ENCODE results near the gene CALHM4. TPM values are rescaled to one million over a fixed set of nuclear protein-coding genes. Genes with fewer than 3 reads are reported as not detected.

CALHM4 gene
- polyA plus RNA-seq, 1 experiment, result not detected

DNA sequence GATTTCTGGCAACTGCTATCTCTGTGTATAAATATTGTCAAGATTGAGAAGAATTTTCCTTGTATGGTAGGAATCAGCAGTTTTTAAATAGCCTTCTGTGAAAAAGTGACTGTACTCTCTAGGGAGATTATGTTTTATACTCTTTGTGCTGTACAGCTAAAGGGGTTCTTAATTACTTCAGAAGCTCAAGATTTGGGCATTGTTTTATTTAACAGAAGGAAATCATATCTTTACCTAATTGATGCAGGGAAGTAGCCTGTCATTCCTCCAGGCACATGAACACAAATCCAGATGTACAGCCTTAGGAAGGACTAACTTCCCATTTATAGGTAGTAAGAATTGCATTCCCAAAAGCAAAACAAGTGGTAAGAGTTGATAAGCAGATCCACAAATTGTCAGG is 40.8 kb upstream of the CALHM4 start:
- CTCF ChIA-PET, result interaction anchor here (0.7 to 9.0 kb wide), 18 partner anchors 10 to 295 kb away, joined by 3 to 78 read pairs (median 6); partner anchors contain the start of gene TSPYL1
- H3K27ac ChIP-seq (ENCODE audit: low read depth, low read length), result no peak overlapping the region
- POLR2A ChIA-PET, result interaction anchor here (0.8 to 1.7 kb wide), 2 partner anchors 18 to 142 kb away, joined by 4 to 8 read pairs; partner anchors contain the start of gene DSE
- no peak for DNase-seq (ENCODE audit: low read depth, low spot score)
- peak overlapping the region; percentile 66 for H3K4me3 ChIP-seq (ENCODE audit: low read depth, low read length)
- no peaks in the 10 kb centered on the region for H3K27me3 ChIP-seq (ENCODE audit: control insufficient read depth, insufficient read depth, low read length)
- TF ChIP-seq, protein P1, sequence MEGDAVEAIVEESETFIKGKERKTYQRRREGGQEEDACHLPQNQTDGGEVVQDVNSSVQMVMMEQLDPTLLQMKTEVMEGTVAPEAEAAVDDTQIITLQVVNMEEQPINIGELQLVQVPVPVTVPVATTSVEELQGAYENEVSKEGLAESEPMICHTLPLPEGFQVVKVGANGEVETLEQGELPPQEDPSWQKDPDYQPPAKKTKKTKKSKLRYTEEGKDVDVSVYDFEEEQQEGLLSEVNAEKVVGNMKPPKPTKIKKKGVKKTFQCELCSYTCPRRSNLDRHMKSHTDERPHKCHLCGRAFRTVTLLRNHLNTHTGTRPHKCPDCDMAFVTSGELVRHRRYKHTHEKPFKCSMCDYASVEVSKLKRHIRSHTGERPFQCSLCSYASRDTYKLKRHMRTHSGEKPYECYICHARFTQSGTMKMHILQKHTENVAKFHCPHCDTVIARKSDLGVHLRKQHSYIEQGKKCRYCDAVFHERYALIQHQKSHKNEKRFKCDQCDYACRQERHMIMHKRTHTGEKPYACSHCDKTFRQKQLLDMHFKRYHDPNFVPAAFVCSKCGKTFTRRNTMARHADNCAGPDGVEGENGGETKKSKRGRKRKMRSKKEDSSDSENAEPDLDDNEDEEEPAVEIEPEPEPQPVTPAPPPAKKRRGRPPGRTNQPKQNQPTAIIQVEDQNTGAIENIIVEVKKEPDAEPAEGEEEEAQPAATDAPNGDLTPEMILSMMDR (IDR thresholded peaks at IDR 0.05; ENCODE audit: low read depth, low read length), result no peak
- H3K9me3 ChIP-seq (ENCODE audit: control insufficient read depth, insufficient read depth, low read length), result no peaks in the 10 kb centered on the region

DNA sequence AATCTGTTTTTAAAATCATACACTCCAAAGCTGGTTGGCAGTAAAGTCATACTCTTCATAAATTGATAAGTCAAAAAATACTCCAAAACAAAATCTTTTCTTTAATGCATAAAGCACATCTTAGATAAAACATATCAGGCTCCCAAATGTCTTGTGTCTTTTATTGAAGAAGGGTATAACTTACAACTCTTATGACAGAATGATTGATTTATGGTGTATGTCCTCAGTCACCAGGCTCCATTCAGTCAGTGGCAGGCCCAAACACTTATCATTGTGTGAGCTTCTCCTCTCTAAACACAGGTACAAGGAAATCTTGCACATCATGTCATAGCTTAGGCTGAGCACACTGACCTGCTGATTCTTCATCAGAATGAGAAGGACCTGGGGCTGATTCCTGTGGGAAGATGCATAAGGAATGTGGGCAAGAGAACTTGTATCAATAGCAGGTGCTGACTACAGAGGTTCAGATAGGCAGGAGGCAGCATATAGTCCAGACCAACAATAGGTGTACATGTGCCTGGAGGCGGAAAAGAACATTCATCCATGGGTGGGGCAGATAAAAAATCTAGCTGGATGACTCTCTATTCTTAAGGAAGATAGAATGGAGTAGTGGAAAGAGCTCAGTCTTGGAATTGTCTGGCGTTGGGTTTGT is 40.2 kb upstream of the CALHM4 start:
- no peaks in the 10 kb centered on the region for H3K9me3 ChIP-seq (ENCODE audit: control insufficient read depth, insufficient read depth, low read length)
- DNase-seq (ENCODE audit: low read depth, low spot score), result no peak
- peak overlapping the region; percentile 66 for H3K4me3 ChIP-seq (ENCODE audit: low read depth, low read length)
- no peaks in the 10 kb centered on the region for H3K27me3 ChIP-seq (ENCODE audit: control insufficient read depth, insufficient read depth, low read length)
- CTCF ChIA-PET, result interaction anchor here (0.7 to 9.0 kb wide), 12 partner anchors 9 to 245 kb away, joined by 3 to 78 read pairs (median 9); no protein-coding TSS in a partner anchor
- no peak overlapping the region for H3K27ac ChIP-seq (ENCODE audit: low read depth, low read length)
- POLR2A ChIA-PET, result no interaction called here
- TF ChIP-seq, protein P1 (IDR thresholded peaks at IDR 0.05; ENCODE audit: low read depth, low read length), result no peak

DNA sequence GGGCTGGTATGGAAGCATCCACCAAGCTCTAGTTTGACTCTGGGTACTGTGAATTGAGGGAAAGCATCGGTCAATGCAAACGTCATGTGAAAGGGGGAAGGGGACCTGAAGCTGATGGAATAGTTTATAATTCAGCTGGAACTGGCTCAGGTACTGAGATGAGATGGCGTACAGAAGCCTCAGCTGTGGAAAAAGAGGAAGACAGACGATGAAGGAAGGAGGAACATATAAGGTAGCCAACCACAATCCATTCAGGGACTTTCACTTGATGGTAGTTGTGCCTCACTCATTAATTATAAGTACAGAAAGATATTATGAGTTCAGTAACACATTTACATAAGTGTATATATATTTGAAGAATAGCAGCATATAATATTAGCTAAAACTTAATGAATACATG is 39.4 kb upstream of the CALHM4 start:
- Histone ChIP-seq H3K4me3 (ENCODE audit: low read depth, low read length) (peak overlapping the region; percentile 15), H3K27ac (ENCODE audit: low read depth, low read length) (no peak overlapping the region), H3K9me3 (ENCODE audit: control insufficient read depth, insufficient read depth, low read length) (no peaks in the 10 kb centered on the region), H3K27me3 (ENCODE audit: control insufficient read depth, insufficient read depth, low read length) (no peaks in the 10 kb centered on the region)
- no peak for DNase-seq (ENCODE audit: low read depth, low spot score)
- ChIA-PET CTCF (interaction anchor here (1.3 to 9.0 kb wide), 5 partner anchors 13 to 246 kb away, joined by 3 to 78 read pairs (median 59); no protein-coding TSS in a partner anchor), POLR2A (no interaction called here)
- TF ChIP-seq, protein P1 (IDR thresholded peaks at IDR 0.05; ENCODE audit: low read depth, low read length), result no peak

DNA sequence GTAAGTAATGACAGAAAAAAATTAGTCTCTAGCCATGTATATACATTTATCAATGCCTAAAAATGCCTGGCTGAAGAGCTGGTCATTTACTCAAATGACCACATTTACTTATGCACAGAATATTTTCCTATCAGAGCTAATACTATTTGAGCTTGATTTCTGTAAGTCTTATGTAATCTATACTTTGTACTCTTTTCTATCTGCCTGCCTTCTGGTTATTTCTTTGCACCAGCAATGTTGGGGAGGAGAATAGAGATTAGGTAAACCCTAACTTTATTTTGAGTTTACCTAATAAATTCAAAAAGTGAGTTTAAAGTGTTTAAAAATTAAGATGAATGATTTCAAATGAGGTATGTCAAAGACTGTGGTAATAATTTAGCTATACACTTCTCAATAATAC is 38.4 kb upstream of the CALHM4 start:
- POLR2A ChIA-PET, result no interaction called here

More for the DNA sequence above, 38.4 kb upstream of the CALHM4 start:
- Histone ChIP-seq H3K27ac (ENCODE audit: low read depth, low read length) (no peak overlapping the region), H3K4me3 (ENCODE audit: low read depth, low read length) (no peak overlapping the region), H3K9me3 (ENCODE audit: control insufficient read depth, insufficient read depth, low read length) (no peaks in the 10 kb centered on the region), H3K27me3 (ENCODE audit: control insufficient read depth, insufficient read depth, low read length) (no peaks in the 10 kb centered on the region)
- TF ChIP-seq, protein P1 (IDR thresholded peaks at IDR 0.05; ENCODE audit: low read depth, low read length), result no peak
- CTCF ChIA-PET, result interaction anchor here (0.6 to 9.0 kb wide), 7 partner anchors 19 to 298 kb away, joined by 4 to 78 read pairs (median 7); no protein-coding TSS in a partner anchor
- DNase-seq (ENCODE audit: low read depth, low spot score), result no peak

Measured in AG04450 (cell line).